GM19239 (cell line): Measurements from ENCODE around the gene MAGI2.
A peak's percentile ranks its signal among the peaks of the same experiment; 100 is the strongest.

ENCODE experiments used
- DNase-seq: peaks from one replicate; pipeline ENCODE4 v3.0.0; 2011; ENCODE audit warnings: low spot score; ENCODE audit not compliant: insufficient read length
- FAIRE-seq: peaks from 2 replicates; lab custom pipeline; 2011; peaks lifted over from hg19 to GRCh38; lab: Jason Lieb, UNC

MAGI2 gene

GRCh38 chr7:78712111-78712510 lies 741.4 kb downstream of the MAGI2 start:
- FAIRE-seq (no peak), DNase-seq (no peak)

- FAIRE-seq, result no peak
- no peak for DNase-seq
Measured at GRCh38 chr7:78709658-78710057, 743.8 kb downstream of the MAGI2 start.

GRCh38 chr7:78704504-78704903 lies 749.0 kb downstream of the MAGI2 start:
- no peak for FAIRE-seq
- no peak for DNase-seq

DNA sequence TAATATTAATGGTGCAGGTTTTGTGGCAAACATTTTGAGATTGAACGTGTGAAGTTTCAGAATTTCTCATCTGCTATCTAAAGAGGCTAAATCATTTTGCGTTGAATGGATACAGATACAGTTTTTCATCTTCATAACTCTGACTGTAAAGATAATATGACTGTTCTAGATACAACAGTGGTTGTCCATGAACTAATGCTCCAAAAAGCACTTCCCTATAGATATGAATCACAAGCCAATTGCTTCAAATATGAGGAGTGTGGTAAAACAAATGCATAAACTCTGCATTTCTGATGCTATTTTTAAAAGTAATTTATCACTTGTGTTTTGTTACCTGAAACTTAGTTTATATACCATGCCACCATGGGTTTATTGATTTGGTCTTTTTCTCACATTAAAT lies 750.1 kb downstream of the MAGI2 start:
- FAIRE-seq (no peak), DNase-seq (no peak)

GRCh38 chr7:78702770-78703169 lies 750.7 kb downstream of the MAGI2 start:
- FAIRE-seq (no peak), DNase-seq (no peak)

GRCh38 chr7:78695826-78696225 lies 757.6 kb downstream of the MAGI2 start:
- DNase-seq (no peak), FAIRE-seq (no peak)

DNA sequence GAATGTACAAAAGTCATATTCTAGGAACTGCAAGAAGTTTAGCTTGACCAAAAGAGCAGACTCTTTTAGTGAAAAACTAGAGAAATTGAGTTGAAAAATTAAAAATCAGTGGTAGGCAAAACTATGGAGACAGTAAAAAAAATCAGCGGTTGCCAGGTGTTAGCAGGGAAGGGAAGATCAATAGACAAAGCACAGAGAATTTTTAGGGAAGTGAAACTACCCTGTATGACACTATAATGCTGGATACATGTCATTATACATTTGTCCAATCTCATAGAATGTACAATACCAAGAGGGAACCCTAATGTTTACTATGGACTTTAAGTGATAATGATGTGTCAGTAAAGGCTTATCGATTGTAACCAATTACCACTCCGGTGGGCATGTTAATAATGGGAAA lies 761.9 kb downstream of the MAGI2 start:
- no peak for FAIRE-seq
- DNase-seq, result no peak

GRCh38 chr7:78690174-78690573 lies 763.3 kb downstream of the MAGI2 start:
- no peak for DNase-seq
- no peak for FAIRE-seq

DNA sequence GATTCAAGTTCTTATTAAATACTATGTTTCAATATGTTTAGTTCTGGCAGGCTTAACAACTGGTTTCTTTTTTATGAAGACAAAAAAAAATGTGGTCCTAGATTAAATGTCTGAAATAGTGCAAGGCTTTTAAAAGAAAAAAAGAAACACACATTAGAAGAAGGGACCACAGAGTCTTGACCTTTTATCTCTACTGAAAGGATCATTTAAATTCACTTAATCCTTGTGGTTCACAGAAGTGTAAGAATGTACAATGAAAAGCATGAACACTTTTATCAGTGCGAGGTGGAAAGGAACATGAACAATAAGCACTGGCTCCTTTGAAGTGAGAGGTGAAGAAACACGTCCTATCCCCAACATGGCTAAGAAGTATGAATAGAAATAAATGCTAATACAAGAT lies 765.1 kb downstream of the MAGI2 start:
- FAIRE-seq (no peak), DNase-seq (no peak)

- DNase-seq (no peak), FAIRE-seq (no peak)
Measured at GRCh38 chr7:78686189-78686588, 767.3 kb downstream of the MAGI2 start.

GRCh38 chr7:78684201-78684600 lies 769.3 kb downstream of the MAGI2 start:
- FAIRE-seq (no peak), DNase-seq (no peak)

- DNase-seq, result no peak
- no peak for FAIRE-seq
Measured at GRCh38 chr7:78683566-78683965, 769.9 kb downstream of the MAGI2 start.

GRCh38 chr7:78679112-78679876 lies 774.2 kb downstream of the MAGI2 start:
- FAIRE-seq (no peak), DNase-seq (no peak)

- no peak for DNase-seq
- peak; percentile 26 for FAIRE-seq
Measured at GRCh38 chr7:78677391-78677790, 776.1 kb downstream of the MAGI2 start.

DNA sequence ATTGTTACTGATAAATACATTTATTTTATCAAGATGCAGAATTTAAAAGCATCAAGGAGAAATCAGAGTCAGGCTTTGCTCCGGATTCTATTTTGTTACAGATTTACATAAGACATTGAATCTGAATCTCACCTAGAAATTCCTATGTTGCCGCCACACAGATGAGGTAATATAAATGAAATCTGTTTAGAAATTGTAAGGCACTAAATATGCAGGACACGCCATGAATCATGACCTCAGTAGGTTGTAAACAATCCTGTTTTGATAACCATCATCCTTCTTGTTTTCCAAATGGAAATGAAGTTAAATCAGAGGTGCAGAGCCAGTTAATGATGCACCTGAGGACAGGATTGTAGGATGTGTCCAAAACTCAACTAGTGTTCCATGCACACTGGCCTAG lies 778.0 kb downstream of the MAGI2 start:
- FAIRE-seq (no peak), DNase-seq (no peak)

GRCh38 chr7:78673272-78673671 lies 780.2 kb downstream of the MAGI2 start:
- DNase-seq (no peak), FAIRE-seq (no peak)

DNA sequence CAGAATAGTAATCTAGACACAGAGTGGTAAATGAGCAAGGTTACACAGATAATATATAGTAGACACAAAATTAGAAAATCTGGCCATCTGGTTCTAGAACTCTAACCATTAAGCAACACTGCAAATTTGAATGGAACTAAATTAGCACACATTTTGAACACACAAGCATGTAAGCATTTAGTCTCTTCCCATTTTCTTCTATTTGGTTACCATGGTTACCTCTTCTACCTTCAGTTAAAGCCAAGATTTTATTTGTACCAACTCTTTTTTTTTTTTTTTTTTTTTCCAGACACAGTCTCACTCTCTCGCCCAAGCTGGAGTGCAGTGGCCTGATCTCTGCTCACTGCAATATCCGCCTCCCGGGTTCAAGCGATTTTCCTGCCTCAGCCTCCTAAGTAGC lies 790.5 kb downstream of the MAGI2 start:
- DNase-seq (no peak), FAIRE-seq (no peak)

DNA sequence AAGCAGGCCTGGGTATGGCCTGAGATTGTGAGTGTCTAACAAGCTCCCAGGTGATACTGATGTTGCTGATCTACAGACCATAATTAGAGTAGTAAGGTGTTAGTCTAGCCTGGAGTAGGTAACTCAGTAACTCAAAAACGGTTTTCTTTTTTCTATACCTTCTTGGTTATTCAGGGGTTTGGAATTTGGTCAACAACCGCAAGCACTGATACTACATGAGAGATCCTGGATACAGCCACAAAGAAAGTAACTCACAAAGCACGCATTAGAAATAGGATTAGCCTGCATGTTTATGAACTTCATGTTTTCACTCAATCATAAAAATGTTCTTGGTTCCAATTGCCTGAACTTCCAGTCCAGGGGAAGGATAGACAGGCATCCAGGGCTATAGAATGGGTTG lies 803.5 kb downstream of the MAGI2 start:
- DNase-seq (no peak), FAIRE-seq (no peak)

- FAIRE-seq, result no peak
- DNase-seq, result no peak
Measured at GRCh38 chr7:78649236-78649635, 804.2 kb downstream of the MAGI2 start.

GRCh38 chr7:78642751-78643150 lies 810.7 kb downstream of the MAGI2 start:
- FAIRE-seq, result no peak
- no peak for DNase-seq

DNA sequence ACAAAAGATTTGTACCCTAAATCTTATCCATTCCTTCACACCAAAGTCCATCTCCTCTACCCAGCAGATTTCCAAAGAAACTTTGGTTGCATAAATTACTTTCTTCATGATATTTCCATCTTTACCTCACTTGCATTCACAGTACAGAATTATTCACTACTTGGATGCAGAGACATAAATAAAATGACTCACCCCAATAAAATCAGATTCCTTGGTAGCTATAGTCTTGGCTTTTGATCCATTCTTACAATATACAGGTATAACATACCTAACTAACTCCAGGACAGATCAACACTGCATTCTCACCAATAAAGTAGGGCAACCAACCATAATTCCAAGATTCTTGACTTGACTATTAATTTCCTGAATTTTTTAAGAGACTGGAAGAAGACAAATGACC lies 815.1 kb downstream of the MAGI2 start:
- no peak for DNase-seq
- FAIRE-seq, result no peak

GRCh38 chr7:78636727-78637126 lies 816.7 kb downstream of the MAGI2 start:
- no peak for FAIRE-seq
- DNase-seq, result no peak
